Measurements from ENCODE around the gene KLF7. TPM values are rescaled to one million over a fixed set of nuclear protein-coding genes. Genes with fewer than 3 reads are reported as not detected.

Gene KLF7
- total RNA-seq, 1 donor from 2014 or later = 35.8 TPM

GRCh38 chr2:207130958-207131521 lies 34.7 kb downstream of the KLF7 start:
- Histone ChIP-seq H3K27me3 (no peaks in the 10 kb centered on the region), H3K36me3 (no peaks in the 10 kb centered on the region), H3K4me3 (no peak overlapping the region), H3K9me3 (no peaks in the 10 kb centered on the region), H3K27ac (no peak overlapping the region), H3K4me1 (peaks cover 42% of the 10 kb centered on the region)
- intact Hi-C loops (cut with DNase I) = loop anchor here (5.0 kb wide), 1 partner anchor 36 kb away; the partner anchor contains the start of gene KLF7
- TF ChIP-seq POLR2AphosphoS5 (IDR thresholded peaks at IDR 0.05; ENCODE audit: insufficient read depth in 1 of 2, low read depth in 1 of 2) = no peak
- TF ChIP-seq, protein P1, sequence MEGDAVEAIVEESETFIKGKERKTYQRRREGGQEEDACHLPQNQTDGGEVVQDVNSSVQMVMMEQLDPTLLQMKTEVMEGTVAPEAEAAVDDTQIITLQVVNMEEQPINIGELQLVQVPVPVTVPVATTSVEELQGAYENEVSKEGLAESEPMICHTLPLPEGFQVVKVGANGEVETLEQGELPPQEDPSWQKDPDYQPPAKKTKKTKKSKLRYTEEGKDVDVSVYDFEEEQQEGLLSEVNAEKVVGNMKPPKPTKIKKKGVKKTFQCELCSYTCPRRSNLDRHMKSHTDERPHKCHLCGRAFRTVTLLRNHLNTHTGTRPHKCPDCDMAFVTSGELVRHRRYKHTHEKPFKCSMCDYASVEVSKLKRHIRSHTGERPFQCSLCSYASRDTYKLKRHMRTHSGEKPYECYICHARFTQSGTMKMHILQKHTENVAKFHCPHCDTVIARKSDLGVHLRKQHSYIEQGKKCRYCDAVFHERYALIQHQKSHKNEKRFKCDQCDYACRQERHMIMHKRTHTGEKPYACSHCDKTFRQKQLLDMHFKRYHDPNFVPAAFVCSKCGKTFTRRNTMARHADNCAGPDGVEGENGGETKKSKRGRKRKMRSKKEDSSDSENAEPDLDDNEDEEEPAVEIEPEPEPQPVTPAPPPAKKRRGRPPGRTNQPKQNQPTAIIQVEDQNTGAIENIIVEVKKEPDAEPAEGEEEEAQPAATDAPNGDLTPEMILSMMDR (IDR thresholded peaks at IDR 0.05) = no peak
- TF ChIP-seq POLR2A (IDR thresholded peaks at IDR 0.05) = no peak
- no peak for DNase-seq (ENCODE audit: extremely low spot score in 2 of 2)

DNA sequence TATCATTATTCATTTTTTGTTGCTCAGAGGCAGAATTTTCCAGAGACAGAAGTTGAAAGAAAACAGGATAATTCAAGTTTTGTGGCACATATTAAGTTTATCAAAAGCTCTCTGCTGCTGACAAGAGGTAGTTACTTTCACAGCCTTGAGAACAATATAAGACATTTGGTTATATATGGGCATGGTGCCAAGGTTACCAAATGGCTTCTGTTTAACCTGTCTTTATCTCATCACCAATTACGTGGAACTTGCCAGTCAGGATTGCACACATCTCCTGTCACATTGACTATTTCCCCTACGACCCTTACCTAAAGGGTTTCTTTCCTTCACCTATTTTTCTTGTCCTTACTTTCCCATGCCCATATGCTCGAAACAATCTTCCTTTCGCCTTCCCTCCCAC lies 35.9 kb downstream of the KLF7 start:
- Histone ChIP-seq H3K4me1 (peaks cover 29% of the 10 kb centered on the region), H3K36me3 (no peaks in the 10 kb centered on the region), H3K27ac (no peak overlapping the region), H3K9me3 (no peaks in the 10 kb centered on the region), H3K27me3 (no peaks in the 10 kb centered on the region), H3K4me3 (no peak overlapping the region)
- intact Hi-C loops (cut with DNase I) = loop anchor here (5.0 kb wide), 1 partner anchor 37 kb away; the partner anchor contains the start of gene KLF7
- DNase-seq (ENCODE audit: extremely low spot score in 2 of 2) = no peak
- TF ChIP-seq POLR2A (IDR thresholded peaks at IDR 0.05) (no peak), POLR2AphosphoS5 (IDR thresholded peaks at IDR 0.05; ENCODE audit: insufficient read depth in 1 of 2, low read depth in 1 of 2) (no peak)
- TF ChIP-seq, protein P1 (IDR thresholded peaks at IDR 0.05) = no peak

- intact Hi-C loops (cut with DNase I) = no loop called here
- Histone ChIP-seq H3K4me3 (no peak overlapping the region), H3K4me1 (peaks cover 22% of the 10 kb centered on the region), H3K27ac (no peak overlapping the region), H3K36me3 (peaks cover 0 to 1% of the 10 kb centered on the region in 2 donors), H3K9me3 (no peaks in the 10 kb centered on the region), H3K27me3 (no peaks in the 10 kb centered on the region)
- TF ChIP-seq, protein P1 (IDR thresholded peaks at IDR 0.05) = no peak
- TF ChIP-seq POLR2AphosphoS5 (IDR thresholded peaks at IDR 0.05; ENCODE audit: insufficient read depth in 1 of 2, low read depth in 1 of 2) (no peak), POLR2A (IDR thresholded peaks at IDR 0.05) (no peak)
- DNase-seq (ENCODE audit: extremely low spot score in 2 of 2) = no peak
These were observed 36.9 kb downstream of the KLF7 start for GRCh38 chr2:207128867-207129266.

DNA sequence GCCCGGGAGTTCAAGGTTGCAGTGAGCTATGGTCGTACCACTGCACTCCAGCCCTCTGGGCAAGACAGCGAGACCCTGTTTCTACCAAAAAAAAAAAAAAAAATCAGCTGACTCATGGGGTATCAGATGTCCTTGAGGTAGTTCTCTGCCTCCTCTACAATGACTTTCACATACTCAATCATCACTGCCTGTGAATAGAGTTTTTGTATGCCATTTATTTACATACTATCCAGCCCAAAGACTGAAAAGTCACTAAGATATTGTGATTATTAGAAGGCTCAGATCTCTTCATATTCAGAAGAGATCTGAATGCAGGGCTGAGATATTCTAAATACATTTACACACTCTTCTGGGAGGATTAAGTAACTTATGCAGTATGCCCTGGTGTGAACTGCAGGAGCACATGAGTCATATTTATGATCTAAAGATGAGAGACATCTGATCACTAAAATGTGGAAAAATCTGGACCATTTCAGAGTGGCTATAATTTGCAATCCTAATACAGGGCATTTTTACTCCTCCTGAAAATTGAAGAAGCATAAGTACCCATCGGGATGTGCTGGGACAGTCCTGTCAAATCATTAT lies 38.9 kb downstream of the KLF7 start:
- H3K4me3 ChIP-seq = no peak overlapping the region
- H3K36me3 ChIP-seq = peaks cover 0 to 11% of the 10 kb centered on the region in 2 donors
- peaks cover 19% of the 10 kb centered on the region for H3K4me1 ChIP-seq
- no peaks in the 10 kb centered on the region for H3K9me3 ChIP-seq
- H3K27me3 ChIP-seq = no peaks in the 10 kb centered on the region
- no peak for DNase-seq (ENCODE audit: extremely low spot score in 2 of 2)
- intact Hi-C loops (cut with DNase I) = no loop called here
- no peak for TF ChIP-seq POLR2AphosphoS5 (IDR thresholded peaks at IDR 0.05; ENCODE audit: insufficient read depth in 1 of 2, low read depth in 1 of 2)
- TF ChIP-seq, protein P1 (IDR thresholded peaks at IDR 0.05) = no peak
- no peak for TF ChIP-seq POLR2A (IDR thresholded peaks at IDR 0.05)
- no peak overlapping the region for H3K27ac ChIP-seq

DNA sequence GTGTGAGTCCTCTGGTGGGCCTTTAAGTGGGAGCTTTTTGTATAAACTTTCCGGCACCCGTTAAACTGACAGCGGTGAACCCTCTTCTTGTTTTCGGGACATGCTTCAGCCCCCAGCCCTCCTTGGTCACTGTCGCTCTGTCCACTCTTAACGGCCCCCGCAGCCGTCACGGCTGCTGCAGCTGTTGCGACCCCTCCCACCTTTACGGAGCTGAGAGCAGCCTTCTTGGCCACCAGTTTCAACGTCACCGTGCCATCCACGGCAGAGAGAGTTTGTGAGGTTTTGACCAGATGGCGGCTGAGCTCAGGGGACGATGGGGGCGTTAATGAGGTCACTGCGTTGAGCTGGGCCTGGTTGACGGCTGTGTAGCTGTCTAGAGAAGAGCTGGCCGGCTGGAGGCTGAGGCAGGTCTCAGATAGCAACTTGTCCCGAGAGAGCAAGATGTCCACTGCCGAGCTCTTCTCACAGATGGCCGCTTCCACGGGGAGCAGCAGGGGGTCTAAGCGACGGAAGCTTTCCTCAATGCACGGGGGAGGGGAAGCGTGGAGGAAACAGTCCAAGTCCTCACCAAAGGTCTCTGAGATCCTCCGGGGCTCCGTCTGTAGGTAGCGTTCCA lies 41.9 kb downstream of the KLF7 start:
- no peak for DNase-seq (ENCODE audit: extremely low spot score in 2 of 2)
- TF ChIP-seq POLR2AphosphoS5 (IDR thresholded peaks at IDR 0.05; ENCODE audit: insufficient read depth in 1 of 2, low read depth in 1 of 2) (no peak), POLR2A (IDR thresholded peaks at IDR 0.05) (no peak)
- TF ChIP-seq, protein P1 (IDR thresholded peaks at IDR 0.05) = no peak
- intact Hi-C loops (cut with DNase I) = no loop called here
- H3K27me3 ChIP-seq = no peaks in the 10 kb centered on the region
- H3K36me3 ChIP-seq = peaks cover 0 to 11% of the 10 kb centered on the region in 2 donors
- H3K4me1 ChIP-seq = peaks cover 23% of the 10 kb centered on the region
- H3K27ac ChIP-seq = no peak overlapping the region
- H3K4me3 ChIP-seq = no peak overlapping the region
- no peaks in the 10 kb centered on the region for H3K9me3 ChIP-seq
